HCT116 (cell line): ENCODE measurements around the gene HLA-DMA. TPM values are rescaled to one million over a fixed set of nuclear protein-coding genes. Genes with fewer than 3 reads are reported as not detected.

Source experiments
- ATAC-seq: fragments of 200-7000 bp; cut with Tn5 transposase; 2 replicates; pipeline ENCODE4 v1.9.1; 2020; ENCODE audit warnings: mild to moderate bottlenecking, moderate library complexity
- BruUV-seq: library from RNA; stranded (reverse); fragments of 400-500 nt; replicated peaks from 2 replicates; lab custom pipeline; 2021; lab: Mats Ljungman, UMichigan
- CTCF ChIA-PET: fragments of 300-600 bp; sonication (Branson Sonifier 250); formaldehyde crosslinking; loops from one replicate; lab custom pipeline; 2021; ENCODE audit warnings: antibody characterized with exemption; lab: Charles Lee
- POLR2A ChIA-PET: fragments of 300-600, 350-600 bp; sonication (Branson Sonifier 250); formaldehyde crosslinking; loops from one replicate; lab custom pipeline; 2021; ENCODE audit warnings: antibody characterized with exemption; lab: Charles Lee
- RAD21 ChIA-PET, 2 experiments: fragments of 300-600 bp; sonication (Branson Sonifier 250); formaldehyde crosslinking; loops; one replicate each; lab custom pipeline; 2023; ENCODE audit warnings: low total read pairs in 2 of 2; ENCODE audit not compliant: uncharacterized antibody in 2 of 2, unreplicated experiment in 2 of 2, low non-redundant PET in 1 of 2; lab: Charles Lee
- DNase-seq: peaks from one replicate; pipeline ENCODE4 v3.0.0-alpha.2; 2010; ENCODE audit warnings: low read depth, low spot score
- H2AFZ ChIP-seq: fragments of 200-600 bp; shearing (Covaris generic), sonication (generic); 2 replicates; pipeline ENCODE4 v1.6.1; 2017; ENCODE audit warnings: low read depth, mixed run types, mixed read lengths, antibody characterized with exemption, low read length; ENCODE audit not compliant: poor library complexity, severe bottlenecking
- H3K27ac ChIP-seq: 2 replicates; pipeline ENCODE4 v1.5.1; 2012; ENCODE audit warnings: low read depth, low read length
- H3K27me3 ChIP-seq: fragments of 200-600 bp; sonication (generic); 2 replicates; pipeline ENCODE4 v1.6.1; 2016; ENCODE audit warnings: mixed run types, low read length, mixed read lengths; ENCODE audit not compliant: insufficient read depth
- H3K36me3 ChIP-seq, 2 experiments: fragments of 200-500 bp in 1 of 2; fragments of 200-600 bp in 1 of 2; sonication (Bioruptor generic) in 1 of 2; sonication (generic) in 1 of 2; 2 replicates each; pipeline versions ENCODE4 v1.5.1 to v1.6.1; 2014 to 2016; ENCODE audit warnings: low read length in 2 of 2, inconsistent platforms in 1 of 2, mixed read lengths in 1 of 2, mixed run types in 1 of 2; ENCODE audit not compliant: insufficient read depth in 2 of 2, control insufficient read depth in 1 of 2
- H3K4me1 ChIP-seq, 2 experiments: fragments of 200-600 bp in 1 of 2; sonication (generic) in 1 of 2; 2 replicates each; pipeline versions ENCODE4 v1.5.1 to v1.6.1; 2012 to 2017; ENCODE audit warnings: low read length in 2 of 2, inconsistent platforms in 1 of 2, mild to moderate bottlenecking in 1 of 2, mixed read lengths in 1 of 2, mixed run types in 1 of 2, moderate library complexity in 1 of 2; ENCODE audit not compliant: insufficient read depth in 2 of 2, control insufficient read depth in 1 of 2
- H3K4me2 ChIP-seq: fragments of 200-600 bp; sonication (generic); 2 replicates; pipeline ENCODE4 v1.6.1; 2017; ENCODE audit warnings: mixed run types, low read length, mixed read lengths
- H3K4me3 ChIP-seq, 2 experiments: fragments of 200-600 bp in 1 of 2; sonication (generic) in 1 of 2; replicated peaks in 1 of 2; 2 replicates each; pipeline ENCODE4 v1.5.1; 2011 to 2016; ENCODE audit warnings: low read length in 2 of 2, control low read depth in 1 of 2, low read depth in 1 of 2, mild to moderate bottlenecking in 1 of 2, mixed read lengths in 1 of 2, mixed run types in 1 of 2
- H3K79me2 ChIP-seq: fragments of 200-600 bp; sonication (generic); 2 replicates; pipeline ENCODE4 v1.6.1; 2017; ENCODE audit warnings: mild to moderate bottlenecking, mixed run types, low read length, moderate library complexity, mixed read lengths; ENCODE audit not compliant: insufficient read depth
- H3K9ac ChIP-seq: fragments of 200-600 bp; sonication (generic); 2 replicates; pipeline ENCODE4 v1.6.1; 2016; ENCODE audit warnings: low read length, mixed read lengths
- H3K9me2 ChIP-seq: fragments of 200-600 bp; sonication (generic), shearing (Covaris generic); 2 replicates; pipeline ENCODE4 v1.6.1; 2017; ENCODE audit warnings: mixed run types, mild to moderate bottlenecking, moderate library complexity; ENCODE audit not compliant: insufficient read depth
- H3K9me3 ChIP-seq, 2 experiments: fragments of 200-500 bp in 1 of 2; fragments of 200-600 bp in 1 of 2; sonication (Bioruptor generic) in 1 of 2; sonication (generic) in 1 of 2; 2 replicates each; pipeline ENCODE4 v1.6.1; 2014 to 2017; ENCODE audit warnings: low read length in 2 of 2, mixed read lengths in 2 of 2, inconsistent platforms in 1 of 2, low read depth in 1 of 2, mild to moderate bottlenecking in 1 of 2, mixed run types in 1 of 2, moderate library complexity in 1 of 2; ENCODE audit not compliant: control insufficient read depth in 1 of 2, insufficient read depth in 1 of 2
- H4K20me1 ChIP-seq: fragments of 200-600 bp; sonication (generic), shearing (Covaris generic); 2 replicates; pipeline ENCODE4 v1.6.1; 2017; ENCODE audit warnings: mixed run types, mild to moderate bottlenecking, moderate library complexity; ENCODE audit not compliant: insufficient read depth
- CTCF ChIP-seq, 3 experiments: fragments of 200-600 bp in 1 of 3; sonication (generic) in 1 of 3; IDR thresholded peaks in 2 of 3; conservative IDR thresholded peaks in 1 of 3; 2 replicates each; pipeline ENCODE4 v1.5.1; 2012 to 2017; ENCODE audit warnings: low read depth in 2 of 3, low read length in 2 of 3, antibody characterized with exemption in 1 of 3, borderline replicate concordance in 1 of 3, control low read depth in 1 of 3, mild to moderate bottlenecking in 1 of 3, mixed read lengths in 1 of 3, mixed run types in 1 of 3, moderate library complexity in 1 of 3; ENCODE audit not compliant: insufficient read depth in 1 of 3
- ELF1 ChIP-seq: IDR thresholded peaks from 2 replicates; pipeline ENCODE4 v1.6.1; 2012; ENCODE audit warnings: low read depth, borderline replicate concordance
- POLR2AphosphoS5 ChIP-seq: IDR thresholded peaks from 2 replicates; pipeline ENCODE4 v1.6.1; 2011; ENCODE audit warnings: mild to moderate bottlenecking, low read depth, low read length, moderate library complexity
- intact Hi-C: fragments of 100-400 bp; cut with micrococcal nuclease; formaldehyde crosslinking; loops from 2 replicates; pipeline ENCODE4 v1.10.0; 2022
- total RNA-seq: library from RNA; stranded (reverse); gene quantifications from one replicate; pipeline ENCODE4 v1.2.1, GENCODE V29; 2021; ENCODE audit not compliant: unreplicated experiment

The HLA-DMA gene
- total RNA-seq, 1 experiment from 2014 or later, result 12.1 TPM

DNA sequence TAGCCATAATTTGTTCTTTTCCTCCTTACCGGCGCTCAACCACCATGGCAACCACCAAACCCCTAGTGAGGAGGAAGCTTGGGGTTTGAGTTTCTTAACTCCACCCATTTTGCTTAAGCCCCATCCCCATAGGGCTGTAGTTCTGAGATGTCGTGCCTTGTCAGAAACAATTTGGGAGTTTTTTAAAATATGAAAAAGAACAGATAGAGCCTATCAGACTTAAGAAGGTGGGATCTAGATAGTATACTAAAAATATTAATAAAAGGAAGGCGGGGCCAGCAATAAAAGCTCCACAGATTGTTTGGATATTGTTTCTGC, 21.1 kb upstream of the HLA-DMA start:
- Histone ChIP-seq H3K9ac (peak overlapping the region; percentile 94), H3K9me2 (no peaks in the 10 kb centered on the region), H3K79me2 (peaks cover 91% of the 10 kb centered on the region), H3K4me3 (peak overlapping the region; percentile 82 to 95), H3K27ac (peak overlapping the region; percentile 70; the same call in 1 of the 2 replicates), H3K36me3 (peaks cover 53 to 66% of the 10 kb centered on the region in 2 experiments), H2AFZ (no peak overlapping the region), H3K27me3 (no peaks in the 10 kb centered on the region), H3K4me2 (peak overlapping the region; percentile 84), H3K9me3 (no peaks in the 10 kb centered on the region), H3K4me1 (peaks cover 5 to 41% of the 10 kb centered on the region in 2 experiments; a peak in 3 of 4 replicates), H4K20me1 (peaks cover 63% of the 10 kb centered on the region; the same call in 1 of the 2 replicates)
- ChIA-PET POLR2A (interaction anchor here (1.2 to 8.1 kb wide), 2 partner anchors 11 to 19 kb away, joined by 3 to 227 read pairs; no protein-coding TSS in a partner anchor), CTCF (interaction anchor here (1.3 to 1.5 kb wide), 2 partner anchors 10 to 40 kb away, joined by 3 to 7 read pairs; no protein-coding TSS in a partner anchor), RAD21 (no interaction called here)
- intact Hi-C loops, result no loop called here
- TF ChIP-seq CTCF (IDR thresholded peaks at IDR 0.05 in 2 of 3, conservative IDR thresholded peaks at IDR 0.05 in 1 of 3; ENCODE audit: borderline replicate concordance in 1 of 3, insufficient read depth in 1 of 3, low read depth in 2 of 3, low read length in 2 of 3), result no peak
- BruUV-seq, result no TSS peak
- ATAC-seq, result no peak
- DNase-seq, result no peak

DNA sequence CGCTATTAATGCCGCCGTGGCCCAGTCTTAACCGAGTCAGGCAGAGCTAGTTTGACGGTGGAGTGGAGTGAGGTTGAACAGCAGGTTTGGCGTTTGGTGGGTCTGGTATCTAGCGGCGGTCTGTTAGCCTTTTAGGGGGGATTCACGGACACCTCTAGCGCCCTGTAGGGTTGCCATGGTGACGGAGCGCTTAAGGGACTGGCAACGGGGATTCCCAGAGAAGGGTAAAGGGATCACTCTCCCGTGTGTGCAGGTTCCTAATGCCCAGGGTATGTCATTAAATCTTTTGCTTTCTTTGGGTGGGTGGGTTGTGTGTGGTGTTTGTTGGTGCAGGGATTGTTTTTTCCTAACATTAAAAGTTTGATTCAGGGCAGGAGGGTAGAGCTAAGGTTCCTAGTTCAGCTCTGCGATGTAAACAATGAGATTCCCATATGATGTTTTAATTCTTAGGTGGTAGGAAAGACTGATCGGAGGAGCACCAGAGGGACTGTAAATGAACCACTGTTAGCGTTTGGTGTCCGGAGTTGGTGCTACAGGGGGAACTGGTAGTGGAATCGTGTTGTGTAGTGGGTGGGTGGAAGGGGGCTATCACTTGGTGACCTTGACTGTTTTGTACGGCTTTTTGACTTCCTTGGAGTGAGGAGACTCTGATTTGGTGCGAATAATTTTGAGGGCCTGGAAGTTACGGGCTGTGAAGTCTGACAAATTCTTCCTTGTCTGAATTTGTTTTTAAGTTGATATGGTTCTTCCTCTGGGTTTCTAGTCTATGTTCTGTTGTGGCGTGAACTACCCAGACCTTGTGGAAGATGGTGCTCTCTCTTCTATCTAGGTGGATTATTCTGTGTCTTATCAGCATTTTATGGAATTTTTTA, 20.5 kb upstream of the HLA-DMA start:
- peaks cover 48 to 61% of the 10 kb centered on the region in 2 experiments for H3K36me3 ChIP-seq
- ChIA-PET CTCF (interaction anchor here (1.3 to 3.9 kb wide), 5 partner anchors 10 to 135 kb away, joined by 3 to 42 read pairs (median 16); partner anchors contain the start of gene TAP2), RAD21 (no interaction called here), POLR2A (interaction anchor here (0.6 to 8.1 kb wide), 9 partner anchors 11 to 275 kb away, joined by 3 to 227 read pairs (median 16); partner anchors contain the start of genes PSMB9, TAP1 and TAP2)
- BruUV-seq, result TSS peak; percentile 30
- H3K9me2 ChIP-seq, result no peaks in the 10 kb centered on the region
- no peak for DNase-seq
- H3K9me3 ChIP-seq, result no peaks in the 10 kb centered on the region
- peaks cover 58% of the 10 kb centered on the region; the same call in 1 of the 2 replicates for H4K20me1 ChIP-seq
- no peak overlapping the region for H2AFZ ChIP-seq
- H3K4me1 ChIP-seq, result peaks cover 5 to 46% of the 10 kb centered on the region in 2 experiments; a peak in 3 of 4 replicates
- peak overlapping the region; percentile 82 to 95 for H3K4me3 ChIP-seq
- H3K79me2 ChIP-seq, result peaks cover 87% of the 10 kb centered on the region
- H3K27me3 ChIP-seq, result no peaks in the 10 kb centered on the region
- H3K27ac ChIP-seq, result peak overlapping the region; percentile 70
- ATAC-seq, result no peak
- peak overlapping the region; percentile 84 for H3K4me2 ChIP-seq
- H3K9ac ChIP-seq, result peak overlapping the region; percentile 94
- intact Hi-C loops, result no loop called here
- TF ChIP-seq ELF1, result no peak
- TF ChIP-seq POLR2AphosphoS5, result peak; percentile 8; the same call in 1 of the 2 replicates
- TF ChIP-seq, all 23 proteins: peak for 1
